Body of pancreas (tissue), 4 donors: Measurements from ENCODE around the gene C2orf76. TPM values are rescaled to one million over a fixed set of nuclear protein-coding genes. Genes with fewer than 3 reads are reported as not detected.

Experiments
- ATAC-seq: fragments of 150-250 bp; one replicate; pipeline ENCODE4 v1.9.1; 2016
- DNase-seq, 4 donors: peaks; one replicate each; pipeline ENCODE4 v3.0.0-alpha.2; 2019
- H3K27ac ChIP-seq, 4 donors: fragments of 200-600 bp; sonication (generic); 1 replicate in 3 of 4; 2 replicates in 1 of 4; pipeline versions ENCODE4 v1.5.1 to v1.6.1; 2016 to 2019; ENCODE audit warnings: mild to moderate bottlenecking in 1 of 4, mixed read lengths in 1 of 4, moderate library complexity in 1 of 4
- H3K27me3 ChIP-seq, 2 donors: fragments of 200-600 bp; sonication (generic); one replicate each; pipeline ENCODE4 v1.6.0; 2016; ENCODE audit warnings: mild to moderate bottlenecking in 1 of 2
- H3K36me3 ChIP-seq, 2 donors: fragments of 200-600 bp; sonication (generic); replicated peaks in 1 of 2; 2 replicates each; pipeline ENCODE4 v1.5.1; 2016; ENCODE audit warnings: low read depth in 2 of 2; ENCODE audit not compliant: insufficient read depth in 1 of 2
- H3K4me1 ChIP-seq: fragments of 200-600 bp; sonication (generic); one replicate; pipeline ENCODE4 v1.6.0; 2016
- H3K4me3 ChIP-seq, 2 donors: fragments of 200-600 bp; sonication (generic); 1 replicate in 1 of 2; 2 replicates in 1 of 2; pipeline ENCODE4 v1.5.1; 2016 to 2019
- H3K9me3 ChIP-seq, 3 donors: fragments of 200-600 bp; sonication (generic); 1 replicate in 2 of 3; 2 replicates in 1 of 3; pipeline ENCODE4 v1.5.1; 2016
- POLR2A ChIP-seq, 3 donors: fragments of 450-650 bp; IDR thresholded peaks; one replicate each; pipeline ENCODE4 v1.6.1; 2016; ENCODE audit warnings: antibody characterized with exemption in 3 of 3, mild to moderate bottlenecking in 2 of 3
- WGBS, 2 donors: methylation state at CpG; one replicate each; pipeline ENCODE4 v1.1.5; 2017; 5-methylcytosine and 5-hydroxymethylcytosine counted together
- intact Hi-C: fragments of 100-400 bp; cut with DNase I; formaldehyde crosslinking; loops from one replicate; pipeline ENCODE4 v1.15.1; 2023
- total RNA-seq, 2 donors: library from RNA; depleted of rRNA; stranded (reverse); fragments of >200 nt; gene quantifications; one replicate each; pipeline ENCODE4 v1.1.0, GENCODE V29; 2016
- TF ChIP-seq, protein P1 (sequence below), 7 experiments: fragments of 450-650 bp in 4 of 7; fragments of 200-600 bp in 3 of 7; sonication (generic) in 3 of 7; IDR thresholded peaks; one replicate each; pipeline ENCODE4 v1.5.1; 2016 to 2019; ENCODE audit warnings: antibody characterized with exemption in 7 of 7

Gene C2orf76
- total RNA-seq, 2 donors from 2014 or later: 12.5 to 52.4 TPM

DNA sequence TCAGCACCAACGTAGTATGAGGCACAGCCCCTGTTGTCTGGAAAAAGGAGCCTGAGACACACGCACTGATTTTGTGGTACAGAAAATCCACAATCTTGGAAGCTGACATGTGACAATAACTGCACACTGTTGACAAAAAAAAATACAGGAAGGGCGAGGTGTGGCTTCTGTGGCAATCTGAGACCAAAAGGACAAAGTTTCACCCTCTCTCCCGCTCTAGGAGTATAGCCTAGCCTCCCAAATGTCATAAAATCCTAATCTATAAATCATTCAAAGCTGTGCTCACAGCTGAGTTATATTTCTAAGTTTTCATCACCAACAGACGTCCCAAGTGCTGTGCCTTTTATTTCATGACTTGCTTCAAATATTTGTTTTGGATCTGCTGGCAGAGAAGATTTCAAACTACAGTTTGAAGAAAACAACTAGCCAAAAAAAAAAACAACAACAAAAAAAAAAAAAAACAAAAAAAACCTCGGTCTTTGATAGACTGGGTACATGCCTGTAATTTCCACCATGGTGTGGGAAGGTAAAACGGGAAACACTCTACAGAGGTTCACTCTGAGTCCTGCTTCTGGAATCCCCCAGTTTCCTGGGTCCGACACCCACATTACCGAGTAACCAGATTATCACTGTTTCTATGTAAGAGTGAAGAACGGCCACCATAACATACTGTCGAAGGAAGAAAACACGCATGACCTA is 61.0 kb downstream of the C2orf76 start:
- intact Hi-C loops: no loop called here
- peak overlapping the region in 3 of 4 donors; percentile 40 to 69 (median 60) for H3K27ac ChIP-seq
- ATAC-seq: peak; percentile 51

DNA sequence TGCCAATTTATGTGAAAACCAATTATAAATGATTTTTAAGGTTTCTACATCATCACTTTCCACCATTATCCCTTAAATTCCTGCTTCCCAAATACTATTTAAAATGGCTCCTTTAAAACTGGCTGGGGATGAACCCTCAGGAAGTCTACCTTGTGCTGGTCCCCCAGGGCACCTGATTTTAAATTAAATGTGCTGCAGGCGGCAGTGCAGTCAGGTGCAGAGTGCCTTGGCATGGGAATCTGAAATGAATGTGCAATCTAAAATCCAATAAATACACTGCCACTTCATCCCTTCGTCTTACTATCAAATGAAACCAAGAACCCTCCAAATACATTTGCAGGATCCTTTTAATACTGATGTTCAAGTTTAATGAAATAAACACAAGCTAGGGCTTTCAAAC is 61.8 kb downstream of the C2orf76 start:
- no peak for ATAC-seq
- WGBS, 2 donors: 40 to 46% methylated on average over 2 of the region's 2 CpGs

More for the DNA sequence above, 61.0 kb downstream of the C2orf76 start:
- 37% methylated on average over 12 of the region's 12 CpGs for WGBS, 2 donors
- no peak for DNase-seq
- Histone ChIP-seq H3K36me3 (no peaks in the 10 kb centered on the region), H3K4me1 (peaks cover 26% of the 10 kb centered on the region), H3K4me3 (no peak overlapping the region), H3K27me3 (no peaks in the 10 kb centered on the region), H3K9me3 (no peaks in the 10 kb centered on the region)
- TF ChIP-seq, protein P1, sequence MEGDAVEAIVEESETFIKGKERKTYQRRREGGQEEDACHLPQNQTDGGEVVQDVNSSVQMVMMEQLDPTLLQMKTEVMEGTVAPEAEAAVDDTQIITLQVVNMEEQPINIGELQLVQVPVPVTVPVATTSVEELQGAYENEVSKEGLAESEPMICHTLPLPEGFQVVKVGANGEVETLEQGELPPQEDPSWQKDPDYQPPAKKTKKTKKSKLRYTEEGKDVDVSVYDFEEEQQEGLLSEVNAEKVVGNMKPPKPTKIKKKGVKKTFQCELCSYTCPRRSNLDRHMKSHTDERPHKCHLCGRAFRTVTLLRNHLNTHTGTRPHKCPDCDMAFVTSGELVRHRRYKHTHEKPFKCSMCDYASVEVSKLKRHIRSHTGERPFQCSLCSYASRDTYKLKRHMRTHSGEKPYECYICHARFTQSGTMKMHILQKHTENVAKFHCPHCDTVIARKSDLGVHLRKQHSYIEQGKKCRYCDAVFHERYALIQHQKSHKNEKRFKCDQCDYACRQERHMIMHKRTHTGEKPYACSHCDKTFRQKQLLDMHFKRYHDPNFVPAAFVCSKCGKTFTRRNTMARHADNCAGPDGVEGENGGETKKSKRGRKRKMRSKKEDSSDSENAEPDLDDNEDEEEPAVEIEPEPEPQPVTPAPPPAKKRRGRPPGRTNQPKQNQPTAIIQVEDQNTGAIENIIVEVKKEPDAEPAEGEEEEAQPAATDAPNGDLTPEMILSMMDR (IDR thresholded peaks at IDR 0.05): no peak
- no peak for TF ChIP-seq POLR2A (IDR thresholded peaks at IDR 0.05)

DNA sequence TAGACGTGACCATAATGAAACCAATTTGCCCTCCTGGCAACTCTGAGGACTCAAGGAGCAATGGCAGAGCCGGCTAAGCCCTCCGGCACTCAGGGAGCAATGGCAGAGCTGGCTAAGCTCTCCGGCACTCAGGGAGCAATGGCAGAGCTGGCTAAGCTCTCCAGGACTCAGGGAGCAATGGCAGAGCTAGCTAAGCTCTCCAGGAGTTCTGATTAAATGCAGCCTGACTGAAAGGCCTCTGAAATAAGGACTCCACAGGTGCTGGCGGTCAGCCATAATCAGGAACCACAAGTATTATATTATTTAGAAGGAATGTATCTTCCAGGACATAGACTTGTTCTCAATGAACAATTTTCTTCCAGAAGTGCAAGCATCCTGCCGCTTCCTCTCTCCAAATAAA is 65.2 kb downstream of the C2orf76 start:
- Histone ChIP-seq H3K4me3 (no peak overlapping the region), H3K27me3 (no peaks in the 10 kb centered on the region), H3K27ac (no peak overlapping the region), H3K4me1 (peaks cover 4% of the 10 kb centered on the region), H3K36me3 (no peaks in the 10 kb centered on the region), H3K9me3 (no peaks in the 10 kb centered on the region)
- WGBS, 2 donors: 93 to 98% methylated on average over 6 of the region's 6 CpGs
- DNase-seq (no peak), ATAC-seq (no peak)
- intact Hi-C loops: no loop called here
- TF ChIP-seq, protein P1 (IDR thresholded peaks at IDR 0.05): no peak
- no peak for TF ChIP-seq POLR2A (IDR thresholded peaks at IDR 0.05)

More for the DNA sequence above, 61.8 kb downstream of the C2orf76 start:
- TF ChIP-seq, protein P1 (IDR thresholded peaks at IDR 0.05): peak in 2 of 7 experiments; percentile 20 to 33
- no peak for TF ChIP-seq POLR2A (IDR thresholded peaks at IDR 0.05)
- H3K4me1 ChIP-seq: peaks cover 26% of the 10 kb centered on the region
- peak in 1 of 4 donors; percentile 44 for DNase-seq
- H3K4me3 ChIP-seq: no peak overlapping the region
- intact Hi-C loops: no loop called here
- H3K36me3 ChIP-seq: no peaks in the 10 kb centered on the region
- H3K9me3 ChIP-seq: no peaks in the 10 kb centered on the region
- no peaks in the 10 kb centered on the region for H3K27me3 ChIP-seq
- no peak overlapping the region for H3K27ac ChIP-seq

DNA sequence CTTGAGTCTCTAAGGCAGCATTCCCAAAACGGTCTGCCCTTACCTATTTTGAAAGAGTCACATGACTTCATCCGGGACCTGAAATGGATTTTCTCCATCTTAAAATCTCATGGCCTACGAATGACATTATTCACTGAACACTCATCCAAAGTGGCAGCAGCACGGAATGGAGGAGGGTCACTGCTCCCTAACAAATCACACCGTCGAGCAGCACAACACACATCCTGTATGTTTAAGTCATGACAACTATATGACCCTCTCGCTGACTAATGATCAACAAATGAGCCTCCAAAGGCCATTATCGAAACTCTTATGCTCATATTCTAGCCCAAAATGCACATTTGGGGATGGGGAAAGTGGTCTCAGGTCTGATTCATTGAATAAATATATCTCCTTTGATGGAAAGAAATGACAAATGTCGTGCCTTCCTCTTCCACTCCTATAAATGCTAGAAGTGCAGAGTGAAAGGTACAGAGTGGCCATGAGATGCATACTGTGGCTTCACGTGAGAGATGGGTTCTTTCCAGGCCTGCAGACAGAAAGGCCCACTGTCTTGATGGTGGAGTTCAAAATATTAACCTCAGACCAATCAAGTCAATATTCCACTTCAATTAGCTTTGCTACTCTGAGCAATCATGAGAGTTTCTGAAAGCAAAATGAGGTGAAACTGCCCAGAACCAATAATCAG is 70.8 kb downstream of the C2orf76 start:
- H3K9me3 ChIP-seq: no peaks in the 10 kb centered on the region
- no peaks in the 10 kb centered on the region for H3K27me3 ChIP-seq
- H3K36me3 ChIP-seq: no peaks in the 10 kb centered on the region
- H3K27ac ChIP-seq: no peak overlapping the region
- 79 to 88% methylated on average over 10 of the region's 10 CpGs for WGBS, 2 donors
- H3K4me1 ChIP-seq: peaks cover 11% of the 10 kb centered on the region
- ATAC-seq: no peak
- intact Hi-C loops: no loop called here
- no peak for TF ChIP-seq POLR2A (IDR thresholded peaks at IDR 0.05)
- TF ChIP-seq, protein P1 (IDR thresholded peaks at IDR 0.05): no peak
- no peak overlapping the region for H3K4me3 ChIP-seq
- DNase-seq: no peak
